ENCODE data around the gene CCDC196. TPM values are rescaled to one million over a fixed set of nuclear protein-coding genes. Genes with fewer than 3 reads are reported as not detected.

CCDC196 gene
- total RNA-seq, 2 donors from 2014 or later: 0.82 to 1.3 TPM

GRCh38 chr14:66509874-66510273 lies 23.7 kb downstream of the CCDC196 start:
- no peak for TF ChIP-seq CTCF (IDR thresholded peaks at IDR 0.05)
- intact Hi-C loops (cut with DNase I): no loop called here
- Histone ChIP-seq H3K4me3 (peak overlapping the region; percentile 73), H3K36me3 (no peaks in the 10 kb centered on the region), H3K9me3 (no peaks in the 10 kb centered on the region), H3K27me3 (no peaks in the 10 kb centered on the region), H3K27ac (no peak overlapping the region), H3K9ac (ENCODE audit: low read depth in 2 of 2, low read length in 2 of 2) (peak overlapping the region in 1 of 2 donors; percentile 98), H3K4me1 (peaks cover 5% of the 10 kb centered on the region)
- no peak for DNase-seq

- no peak overlapping the region for H3K9ac ChIP-seq (ENCODE audit: low read depth in 2 of 2, low read length in 2 of 2)
- intact Hi-C loops (cut with DNase I): no loop called here
Measured at GRCh38 chr14:66511849-66512248, 25.7 kb downstream of the CCDC196 start.

GRCh38 chr14:66514213-66514612 lies 28.0 kb downstream of the CCDC196 start:
- H3K27me3 ChIP-seq: no peaks in the 10 kb centered on the region
- no peaks in the 10 kb centered on the region for H3K36me3 ChIP-seq
- no peaks in the 10 kb centered on the region for H3K9me3 ChIP-seq
- intact Hi-C loops (cut with DNase I): no loop called here
- H3K4me1 ChIP-seq: peaks cover 5% of the 10 kb centered on the region
- no peak overlapping the region for H3K9ac ChIP-seq (ENCODE audit: low read depth in 2 of 2, low read length in 2 of 2)
- H3K4me3 ChIP-seq: no peak overlapping the region
- DNase-seq: no peak
- no peak overlapping the region for H3K27ac ChIP-seq
- TF ChIP-seq CTCF (IDR thresholded peaks at IDR 0.05): no peak

More at GRCh38 chr14:66511849-66512248, 25.7 kb downstream of the CCDC196 start:
- H3K27ac ChIP-seq: no peak overlapping the region
- DNase-seq: no peak
- no peak for TF ChIP-seq CTCF (IDR thresholded peaks at IDR 0.05)
- H3K36me3 ChIP-seq: no peaks in the 10 kb centered on the region
- H3K27me3 ChIP-seq: no peaks in the 10 kb centered on the region
- no peaks in the 10 kb centered on the region for H3K9me3 ChIP-seq
- H3K4me3 ChIP-seq: no peak overlapping the region
- peaks cover 5% of the 10 kb centered on the region for H3K4me1 ChIP-seq

- H3K9me3 ChIP-seq: no peaks in the 10 kb centered on the region
- H3K36me3 ChIP-seq: no peaks in the 10 kb centered on the region
- H3K4me1 ChIP-seq: no peaks in the 10 kb centered on the region
- intact Hi-C loops (cut with DNase I): no loop called here
- no peak for TF ChIP-seq CTCF (IDR thresholded peaks at IDR 0.05)
- no peak overlapping the region for H3K27ac ChIP-seq
- H3K4me3 ChIP-seq: no peak overlapping the region
- H3K27me3 ChIP-seq: no peaks in the 10 kb centered on the region
- H3K9ac ChIP-seq (ENCODE audit: low read depth in 2 of 2, low read length in 2 of 2): no peak overlapping the region
- DNase-seq: no peak
Measured at GRCh38 chr14:66530526-66530925, 44.4 kb downstream of the CCDC196 start.

GRCh38 chr14:66539034-66539433 lies 52.9 kb downstream of the CCDC196 start:
- H3K9me3 ChIP-seq: no peaks in the 10 kb centered on the region
- no peak overlapping the region for H3K27ac ChIP-seq
- H3K9ac ChIP-seq (ENCODE audit: low read depth in 2 of 2, low read length in 2 of 2): no peak overlapping the region
- no peaks in the 10 kb centered on the region for H3K4me1 ChIP-seq
- TF ChIP-seq CTCF (IDR thresholded peaks at IDR 0.05): no peak
- H3K36me3 ChIP-seq: no peaks in the 10 kb centered on the region
- intact Hi-C loops (cut with DNase I): no loop called here
- H3K4me3 ChIP-seq: no peak overlapping the region
- no peaks in the 10 kb centered on the region for H3K27me3 ChIP-seq
- DNase-seq: no peak

GRCh38 chr14:66540038-66540437 lies 53.9 kb downstream of the CCDC196 start:
- no peak for TF ChIP-seq CTCF (IDR thresholded peaks at IDR 0.05)

More at GRCh38 chr14:66540038-66540437, 53.9 kb downstream of the CCDC196 start:
- no peaks in the 10 kb centered on the region for H3K4me1 ChIP-seq
- H3K4me3 ChIP-seq: no peak overlapping the region
- no peaks in the 10 kb centered on the region for H3K9me3 ChIP-seq
- DNase-seq: no peak
- intact Hi-C loops (cut with DNase I): no loop called here
- no peak overlapping the region for H3K9ac ChIP-seq (ENCODE audit: low read depth in 2 of 2, low read length in 2 of 2)
- H3K36me3 ChIP-seq: no peaks in the 10 kb centered on the region
- no peak overlapping the region for H3K27ac ChIP-seq
- no peaks in the 10 kb centered on the region for H3K27me3 ChIP-seq
